Natural killer cell treated with Interleukin-12 subunit alpha and Interleukin-12 subunit beta and Interleukin-15 and Interleukin-18, amount 100 ng/mL, for 72 hours (primary cell): ENCODE data around the gene RPS6KB2. TPM values are rescaled to one million over a fixed set of nuclear protein-coding genes. Genes with fewer than 3 reads are reported as not detected.
"Not testable (repeated sequence)": the region's sequence is repeated elsewhere in the genome, so short reads cannot be mapped to it uniquely, and the experiment has no call there.

ENCODE experiments used
- ATAC-seq, 2 donors: fragments of 150-1000 bp; cut with Tn5 transposase in 1 of 2; sonication (Bioruptor Pico), chemical (Tn5 transposase) in 1 of 2; 2 replicates each; pipeline ENCODE4 v1.10.0; 2021
- DNase-seq: peaks from one replicate; pipeline ENCODE4 v3.0.0; 2022; ENCODE audit warnings: low spot score
- H3K27ac Mint-ChIP-seq, 2 donors: 1 replicate in 1 of 2; 2 replicates in 1 of 2; pipeline ENCODE4 v1.8.0; 2022; ENCODE audit warnings: mixed read lengths in 2 of 2, mild to moderate bottlenecking in 1 of 2, moderate library complexity in 1 of 2
- H3K27me3 Mint-ChIP-seq, 2 donors: 1 replicate in 1 of 2; 2 replicates in 1 of 2; pipeline ENCODE4 v1.8.0; 2022; ENCODE audit warnings: mixed read lengths in 2 of 2
- H3K36me3 Mint-ChIP-seq: one replicate; pipeline ENCODE4 v1.8.0; 2022; ENCODE audit warnings: mixed read lengths
- H3K4me1 Mint-ChIP-seq, 2 donors: 1 replicate in 1 of 2; 2 replicates in 1 of 2; pipeline ENCODE4 v1.8.0; 2022; ENCODE audit warnings: low read depth in 2 of 2, mixed read lengths in 2 of 2, mild to moderate bottlenecking in 1 of 2
- H3K4me3 Mint-ChIP-seq: one replicate; pipeline ENCODE4 v1.8.0; 2022; ENCODE audit warnings: mixed read lengths
- H3K9me3 Mint-ChIP-seq: 2 replicates; pipeline ENCODE4 v1.8.0; 2022; ENCODE audit warnings: mixed read lengths
- total RNA-seq, 2 donors: library from RNA; stranded (reverse); gene quantifications; one replicate each; pipeline ENCODE4 v1.2.3, GENCODE V29; 2022

Gene RPS6KB2
- total RNA-seq, 2 donors from 2014 or later = 95.8 to 112 TPM

- Mint-ChIP-seq H3K4me1 (peaks cover 9 to 28% of the 10 kb centered on the region in 2 donors), H3K27me3 (no peaks in the 10 kb centered on the region), H3K9me3 (no peaks in the 10 kb centered on the region), H3K36me3 (no peaks in the 10 kb centered on the region), H3K4me3 (peak overlapping the region; percentile 37), H3K27ac (peak overlapping the region; percentile 47 to 57)
- ATAC-seq (no peak), DNase-seq (peak; percentile 64)
Measured at GRCh38 chr11:67421430-67422031, 6.8 kb upstream of the RPS6KB2 start.

- Mint-ChIP-seq H3K4me3 (no peak overlapping the region), H3K27me3 (no peaks in the 10 kb centered on the region), H3K9me3 (no peaks in the 10 kb centered on the region), H3K4me1 (peaks cover 9 to 26% of the 10 kb centered on the region in 2 donors), H3K27ac (peak overlapping the region in 1 of 2 donors; percentile 36), H3K36me3 (no peaks in the 10 kb centered on the region)
- no peak for ATAC-seq
- DNase-seq = no peak
Measured at GRCh38 chr11:67422891-67423290, 5.4 kb upstream of the RPS6KB2 start.

GRCh38 chr11:67423466-67423865 lies 4.8 kb upstream of the RPS6KB2 start:
- Mint-ChIP-seq H3K36me3 (no peaks in the 10 kb centered on the region), H3K4me3 (no peak overlapping the region), H3K9me3 (no peaks in the 10 kb centered on the region), H3K27ac (no peak overlapping the region), H3K27me3 (no peaks in the 10 kb centered on the region), H3K4me1 (peaks cover 13 to 27% of the 10 kb centered on the region in 2 donors)
- DNase-seq (no peak), ATAC-seq (no peak)

- Mint-ChIP-seq H3K4me1 (peaks cover 13 to 25% of the 10 kb centered on the region in 2 donors), H3K27me3 (no peaks in the 10 kb centered on the region), H3K36me3 (no peaks in the 10 kb centered on the region), H3K27ac (no peak overlapping the region), H3K4me3 (no peak overlapping the region), H3K9me3 (no peaks in the 10 kb centered on the region)
- no peak for ATAC-seq
- DNase-seq = peak; percentile 60
Measured at GRCh38 chr11:67423891-67424613, 4.2 kb upstream of the RPS6KB2 start.

GRCh38 chr11:67427364-67427859 lies 882 bp upstream of the RPS6KB2 start:
- H3K27me3 Mint-ChIP-seq, H3K36me3 Mint-ChIP-seq, DNase-seq, H3K9me3 Mint-ChIP-seq, ATAC-seq: not testable (repeated sequence)
- peak overlapping the region; percentile 94 to 97 for H3K27ac Mint-ChIP-seq
- peaks cover 22 to 31% of the 10 kb centered on the region in 2 donors for H3K4me1 Mint-ChIP-seq
- peak overlapping the region; percentile 96 for H3K4me3 Mint-ChIP-seq

- no peak for DNase-seq
- H3K4me1 Mint-ChIP-seq = peaks cover 29 to 36% of the 10 kb centered on the region in 2 donors
Measured at GRCh38 chr11:67429038-67429668, 859 bp downstream of the RPS6KB2 start.

GRCh38 chr11:67429722-67430121 lies 1.4 kb downstream of the RPS6KB2 start:
- Mint-ChIP-seq H3K27me3 (no peaks in the 10 kb centered on the region), H3K4me1 (peaks cover 28 to 33% of the 10 kb centered on the region in 2 donors), H3K4me3 (peak overlapping the region; percentile 54), H3K36me3 (no peaks in the 10 kb centered on the region), H3K9me3 (no peaks in the 10 kb centered on the region), H3K27ac (no peak overlapping the region)
- ATAC-seq (no peak), DNase-seq (no peak)

More at GRCh38 chr11:67429038-67429668, 859 bp downstream of the RPS6KB2 start:
- Mint-ChIP-seq H3K36me3 (no peaks in the 10 kb centered on the region), H3K9me3 (no peaks in the 10 kb centered on the region), H3K27ac (peak overlapping the region; percentile 94 to 97), H3K4me3 (peak overlapping the region; percentile 96), H3K27me3 (no peaks in the 10 kb centered on the region)
- no peak for ATAC-seq

GRCh38 chr11:67431346-67432249 lies 3.3 kb downstream of the RPS6KB2 start:
- no peak for DNase-seq
- Mint-ChIP-seq H3K9me3 (no peaks in the 10 kb centered on the region), H3K4me3 (peak overlapping the region; percentile 18), H3K4me1 (peaks cover 33 to 40% of the 10 kb centered on the region in 2 donors), H3K36me3 (no peaks in the 10 kb centered on the region), H3K27me3 (no peaks in the 10 kb centered on the region), H3K27ac (peak overlapping the region; percentile 92 to 96)
- ATAC-seq = no peak

- H3K27me3 Mint-ChIP-seq = no peaks in the 10 kb centered on the region
- ATAC-seq (no peak), DNase-seq (no peak)
- peak overlapping the region; percentile 78 for H3K4me3 Mint-ChIP-seq
- no peaks in the 10 kb centered on the region for H3K9me3 Mint-ChIP-seq
- no peaks in the 10 kb centered on the region for H3K36me3 Mint-ChIP-seq
- H3K4me1 Mint-ChIP-seq = peaks cover 34 to 42% of the 10 kb centered on the region in 2 donors
- peak overlapping the region; percentile 92 to 96 for H3K27ac Mint-ChIP-seq
Measured at GRCh38 chr11:67432655-67433349, 4.5 kb downstream of the RPS6KB2 start.

- H3K36me3 Mint-ChIP-seq = no peaks in the 10 kb centered on the region
- H3K27me3 Mint-ChIP-seq = no peaks in the 10 kb centered on the region
- H3K9me3 Mint-ChIP-seq = no peaks in the 10 kb centered on the region
- H3K4me3 Mint-ChIP-seq = peak overlapping the region; percentile 78
- peak; percentile 59 to 82 for ATAC-seq
- peaks cover 31 to 40% of the 10 kb centered on the region in 2 donors for H3K4me1 Mint-ChIP-seq
- peak; percentile 85 for DNase-seq
- H3K27ac Mint-ChIP-seq = peak overlapping the region; percentile 92 to 96
Measured at GRCh38 chr11:67433536-67434394, 5.5 kb downstream of the RPS6KB2 start.

GRCh38 chr11:67434395-67434881 lies 6.1 kb downstream of the RPS6KB2 start:
- DNase-seq (no peak), ATAC-seq (peak in 1 of 2 donors; percentile 10)
- H3K27ac Mint-ChIP-seq = peak overlapping the region; percentile 92 to 96
- peak overlapping the region; percentile 78 for H3K4me3 Mint-ChIP-seq
- H3K27me3 Mint-ChIP-seq = no peaks in the 10 kb centered on the region
- no peaks in the 10 kb centered on the region for H3K9me3 Mint-ChIP-seq
- H3K36me3 Mint-ChIP-seq = no peaks in the 10 kb centered on the region
- H3K4me1 Mint-ChIP-seq = peaks cover 37 to 47% of the 10 kb centered on the region in 2 donors
